Fibroblast of skin of right quadriceps (primary cell): ENCODE data around the gene ANKFN1.
A peak's percentile ranks its signal among the peaks of the same experiment; 100 is the strongest.

Experiments
- DNase-seq: peaks from one replicate; pipeline ENCODE4 v3.0.0-alpha.2; 2013

The ANKFN1 gene

DNA sequence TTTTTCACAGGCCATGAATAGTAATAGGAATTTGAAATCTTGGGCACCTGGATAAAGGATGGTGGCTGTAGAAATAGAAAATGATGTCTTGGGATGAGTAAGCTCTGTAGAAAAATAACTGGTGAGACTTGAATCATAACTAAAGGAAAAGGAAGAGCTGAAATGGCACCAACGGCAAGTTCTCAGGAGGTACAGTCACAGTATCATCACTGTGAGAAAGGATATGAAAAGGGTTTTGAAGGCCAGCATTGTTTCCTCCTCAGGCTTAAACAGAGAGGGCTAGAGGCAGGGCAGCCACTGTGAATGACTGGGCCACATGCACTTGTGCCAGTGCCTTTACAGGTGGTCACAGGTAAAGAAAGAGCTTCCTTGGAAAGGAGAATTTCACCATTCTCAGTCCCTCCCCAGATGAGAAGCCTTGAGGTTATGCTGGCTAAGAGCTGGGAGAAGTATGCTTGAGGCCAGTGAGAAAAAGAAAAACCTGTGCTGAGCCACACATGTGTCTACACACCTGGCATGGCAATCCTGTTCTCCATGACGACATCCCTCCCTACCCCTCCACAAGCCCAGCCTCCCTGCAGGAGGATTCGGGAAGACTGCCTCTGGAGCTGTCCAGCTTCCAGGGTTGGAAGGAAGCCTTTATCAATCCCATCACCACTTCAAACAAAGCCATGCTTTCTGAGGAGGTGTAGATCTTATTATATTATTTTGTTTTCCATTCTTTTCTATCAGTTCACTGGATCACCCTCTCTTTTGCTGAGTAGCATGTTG is 3.8 kb upstream of the ANKFN1 start:
- no peak for DNase-seq

DNA sequence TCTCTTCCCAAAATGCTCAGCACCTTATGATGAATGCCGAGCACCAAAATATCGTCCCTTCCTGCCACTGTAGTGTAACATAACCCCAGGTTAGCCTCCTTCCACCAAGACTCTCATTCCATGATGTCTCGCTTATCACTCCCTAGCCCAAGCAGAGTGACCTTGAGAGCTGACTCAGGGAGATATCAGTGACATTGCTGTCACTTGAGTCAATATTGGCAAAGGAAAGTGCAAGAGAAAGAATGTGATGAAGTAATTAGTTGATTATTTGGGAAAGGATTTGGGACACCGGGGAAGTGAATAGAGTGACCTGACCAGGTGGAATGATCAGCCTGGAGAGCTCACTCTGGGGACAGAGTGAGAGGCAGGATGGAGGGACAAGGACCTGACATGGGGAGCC is 2.6 kb upstream of the ANKFN1 start:
- no peak for DNase-seq

- no peak for DNase-seq
These were observed 4.6 kb downstream of the ANKFN1 start for GRCh38 chr17:56157845-56158244.

DNA sequence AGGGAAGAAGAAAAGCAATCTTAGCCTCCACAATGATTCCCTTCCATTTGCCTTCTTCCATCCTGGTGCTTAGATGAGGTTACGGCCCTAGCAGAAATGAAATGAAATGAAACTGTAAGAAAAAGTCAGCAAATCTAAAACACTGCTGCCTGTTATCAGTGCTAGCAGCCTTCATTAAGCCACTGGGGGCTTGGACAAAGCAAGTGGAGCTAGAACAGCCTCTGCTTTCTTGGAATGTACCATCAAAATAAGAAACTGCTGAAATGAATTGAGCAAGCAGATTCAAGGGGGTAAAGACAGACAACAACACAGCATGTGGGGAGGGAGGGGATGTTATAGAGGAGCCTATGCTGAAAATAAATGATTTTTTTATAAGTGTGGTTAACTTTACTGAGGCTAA is 5.1 kb downstream of the ANKFN1 start:
- DNase-seq = no peak

GRCh38 chr17:56158915-56159825 is 5.9 kb downstream of the ANKFN1 start:
- no peak for DNase-seq

DNA sequence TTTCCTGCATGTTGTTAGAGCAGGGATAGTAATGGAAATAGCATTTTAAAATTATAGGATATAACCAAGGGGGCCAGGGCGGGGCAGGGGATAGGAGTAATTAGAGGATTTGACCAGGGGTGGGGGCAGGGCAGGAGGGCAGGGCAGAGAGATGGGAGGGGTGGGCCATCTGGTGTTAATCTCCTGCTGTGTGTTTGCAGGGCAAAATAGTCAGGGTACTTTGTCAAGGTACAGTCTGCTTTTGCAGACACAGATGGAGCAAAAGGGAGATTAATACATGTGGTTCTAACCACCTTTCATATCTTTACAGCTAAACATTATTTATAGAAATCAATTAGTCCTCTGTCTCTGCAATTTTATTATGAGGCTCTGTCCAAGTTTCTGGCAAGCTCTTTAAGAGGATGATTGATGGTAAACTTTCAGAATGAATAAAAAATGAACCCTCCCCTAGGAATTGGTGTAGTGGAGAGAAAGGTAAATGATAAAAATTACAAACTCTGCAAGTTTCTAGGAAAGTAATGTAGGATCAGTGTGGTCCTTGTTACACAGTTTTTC is 6.6 kb downstream of the ANKFN1 start:
- peak; percentile 25 for DNase-seq

DNA sequence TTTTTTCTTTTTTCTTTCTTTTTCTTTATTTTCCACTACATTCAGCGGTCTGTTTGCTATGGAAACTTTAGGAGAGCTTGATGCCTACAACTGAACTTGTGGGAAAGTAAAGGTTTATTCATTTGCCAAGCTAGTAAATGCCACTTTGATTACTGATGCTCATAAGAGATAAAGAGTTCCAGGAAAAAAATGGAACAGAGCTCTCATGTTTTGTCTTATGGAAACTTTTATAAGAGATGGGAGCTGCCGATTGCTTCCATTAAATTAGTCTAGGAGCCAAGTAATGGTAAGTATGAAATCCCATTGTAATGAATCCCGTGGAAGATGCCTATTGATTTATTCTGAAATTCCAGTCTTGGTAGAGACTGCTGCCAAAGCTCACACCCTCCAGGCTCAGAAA is 7.1 kb downstream of the ANKFN1 start:
- no peak for DNase-seq

DNA sequence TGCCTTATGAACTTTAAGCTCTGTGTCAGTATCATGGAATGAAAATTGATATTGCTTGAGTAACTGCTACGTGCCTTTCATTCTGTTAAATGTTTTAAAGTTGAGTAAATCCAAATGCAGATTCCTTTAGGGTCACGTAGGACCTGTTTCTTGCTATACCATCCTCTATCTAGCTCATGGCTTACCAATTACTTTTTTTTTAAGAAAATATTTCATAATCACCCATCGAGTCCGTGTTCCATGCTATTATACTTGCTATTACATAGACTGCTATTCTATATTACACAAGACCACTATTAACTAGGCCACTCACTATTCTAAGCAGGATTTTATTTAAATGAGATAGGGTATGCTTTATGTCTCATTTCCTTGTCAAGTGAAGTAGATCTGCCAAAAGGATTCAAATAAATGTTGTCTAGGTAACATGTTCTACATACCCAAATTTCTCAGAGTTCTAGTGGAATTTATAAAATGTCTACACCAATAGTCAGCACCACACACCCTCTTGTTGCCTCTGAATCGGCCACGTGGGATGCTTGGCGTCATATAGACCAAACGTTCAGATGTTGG is 11.9 kb downstream of the ANKFN1 start:
- peak; percentile 62 for DNase-seq

- no peak for DNase-seq
These were observed 14.2 kb downstream of the ANKFN1 start for GRCh38 chr17:56167491-56167890.

DNA sequence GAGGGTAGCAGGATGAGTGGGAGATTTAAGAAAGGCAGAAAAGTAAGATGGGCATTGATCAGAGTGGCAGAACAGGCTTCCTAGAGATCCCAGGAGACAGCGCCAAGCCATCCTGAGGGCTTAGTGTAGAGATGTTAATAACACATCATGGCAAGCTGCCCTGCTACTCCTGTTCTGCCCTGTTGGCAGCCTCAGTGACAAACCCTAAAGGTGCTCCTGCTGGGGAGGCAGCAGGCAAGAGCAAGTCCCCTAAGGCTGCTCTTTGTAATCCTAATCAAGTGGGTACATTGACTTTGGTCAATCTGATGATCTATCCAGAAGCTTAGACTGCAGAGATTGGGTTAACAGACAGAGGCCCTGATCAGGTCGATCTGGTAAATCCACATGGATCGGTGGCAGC is 16.3 kb downstream of the ANKFN1 start:
- DNase-seq = no peak

- DNase-seq = no peak
These were observed 18.1 kb downstream of the ANKFN1 start for GRCh38 chr17:56171186-56171959.

DNA sequence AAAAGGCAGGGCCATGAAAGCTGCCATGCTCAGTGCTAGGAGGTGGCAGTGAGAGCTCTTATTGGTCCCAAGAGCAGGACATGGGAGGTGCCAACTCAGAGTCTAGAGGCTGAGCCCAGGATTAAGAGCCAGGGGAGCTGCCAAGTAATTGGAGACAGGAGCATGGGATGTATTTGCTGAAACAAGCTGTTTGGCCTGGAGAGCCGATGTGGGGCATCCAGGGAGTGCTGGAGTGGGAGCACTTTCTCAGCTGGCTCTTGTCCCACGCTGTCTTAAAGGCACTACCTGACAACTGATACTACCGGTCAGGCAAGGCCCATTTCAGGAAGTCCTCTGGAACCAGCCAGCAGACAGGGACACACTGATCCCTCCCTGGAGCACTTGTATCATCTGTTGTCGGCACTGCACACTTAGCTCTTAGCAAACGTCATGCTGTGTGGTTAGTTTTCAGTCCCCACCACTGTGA is 19.3 kb downstream of the ANKFN1 start:
- no peak for DNase-seq

DNA sequence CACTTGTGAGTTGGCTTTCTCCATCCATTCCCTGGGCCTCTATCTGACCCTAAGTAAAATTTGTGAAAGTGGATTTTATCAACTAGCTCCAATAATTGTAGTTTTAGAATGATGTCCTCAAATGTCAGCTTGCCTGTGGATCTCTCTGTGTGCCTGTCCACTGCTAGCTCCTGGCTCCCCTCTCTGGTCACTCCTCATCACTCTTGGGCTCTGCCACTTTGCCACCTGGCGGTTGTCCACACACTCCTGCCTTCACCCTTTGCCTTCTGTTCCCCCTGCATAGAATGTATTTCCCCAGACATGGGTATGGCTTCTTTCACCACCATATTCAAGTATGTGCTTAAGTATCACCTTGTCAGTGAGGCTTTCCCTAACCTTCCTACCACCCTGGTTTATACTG is 19.8 kb downstream of the ANKFN1 start:
- DNase-seq = no peak

DNA sequence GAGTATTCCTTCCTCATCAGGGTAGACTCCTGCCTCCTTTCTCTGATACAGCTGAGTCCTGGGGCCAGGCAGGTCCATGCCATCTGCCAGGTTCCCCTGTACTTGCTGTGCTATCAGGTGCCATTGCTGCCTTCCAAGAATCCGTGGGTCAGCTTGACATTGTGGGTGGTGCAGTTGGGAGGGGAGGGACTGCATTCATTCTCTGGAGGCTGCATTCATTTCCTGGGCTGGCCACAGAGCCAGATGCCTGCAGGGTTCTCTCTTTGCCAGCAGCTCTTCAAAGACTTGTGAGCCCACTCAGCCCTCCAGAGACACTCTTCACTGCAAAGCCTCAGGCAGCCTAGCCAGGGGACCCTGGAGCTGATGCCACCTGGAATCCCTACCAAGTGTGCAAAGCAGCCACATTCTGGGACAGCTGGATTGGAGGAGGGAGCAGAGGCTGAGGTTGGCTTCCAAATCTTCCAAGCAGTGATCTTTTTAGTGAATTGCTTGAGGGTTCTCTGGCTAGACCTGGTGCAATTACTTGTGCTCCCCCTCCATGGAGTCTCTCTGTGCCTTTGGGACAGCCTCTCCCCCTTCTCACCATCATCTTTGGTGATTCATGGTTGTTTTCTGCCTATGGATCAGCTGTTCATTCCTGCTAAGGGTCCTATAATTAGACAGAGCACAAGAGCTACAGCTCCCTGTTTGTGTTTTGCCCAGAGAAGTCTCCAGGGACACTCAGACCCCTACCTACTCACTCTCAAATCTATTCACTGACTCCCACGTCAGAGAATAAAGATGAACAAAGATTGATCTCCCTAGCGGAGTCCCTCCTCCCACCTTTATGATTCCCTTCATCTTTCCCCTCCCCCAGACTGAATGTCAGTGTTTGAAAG is 20.9 kb downstream of the ANKFN1 start:
- peak; percentile 46 for DNase-seq

DNA sequence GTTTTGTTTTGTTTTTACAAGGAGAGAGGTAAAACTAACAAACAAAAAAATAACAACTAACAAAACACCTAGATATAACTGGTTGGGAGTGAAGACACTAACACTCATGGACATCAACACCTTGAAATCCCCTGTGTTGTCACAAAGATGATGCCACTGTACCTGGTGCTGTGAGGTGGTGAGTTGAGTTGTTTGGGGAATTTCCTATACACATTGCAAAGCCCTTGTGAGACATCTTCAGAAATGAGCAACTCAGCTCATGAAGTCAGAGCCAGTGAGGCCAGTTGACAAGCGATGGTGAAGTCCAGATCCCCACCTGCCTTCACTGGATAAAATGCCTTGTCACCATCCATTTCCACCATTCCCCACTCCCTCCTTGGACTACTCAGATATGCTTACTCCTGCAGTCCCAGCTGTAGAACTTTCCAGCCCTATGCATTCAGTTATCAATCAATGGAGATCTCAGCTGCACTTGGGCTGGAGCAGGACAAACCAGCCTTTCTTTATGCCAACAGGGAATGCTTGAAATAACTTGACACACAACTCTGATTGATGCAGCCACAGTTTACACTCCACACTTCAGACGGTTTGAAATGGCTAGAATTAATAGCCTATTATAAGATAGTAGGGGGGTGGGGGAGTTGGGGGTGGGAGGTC is 22.2 kb downstream of the ANKFN1 start:
- peak; percentile 14 for DNase-seq

- DNase-seq = peak; percentile 78
These were observed 22.8 kb downstream of the ANKFN1 start for GRCh38 chr17:56176091-56176490.

DNA sequence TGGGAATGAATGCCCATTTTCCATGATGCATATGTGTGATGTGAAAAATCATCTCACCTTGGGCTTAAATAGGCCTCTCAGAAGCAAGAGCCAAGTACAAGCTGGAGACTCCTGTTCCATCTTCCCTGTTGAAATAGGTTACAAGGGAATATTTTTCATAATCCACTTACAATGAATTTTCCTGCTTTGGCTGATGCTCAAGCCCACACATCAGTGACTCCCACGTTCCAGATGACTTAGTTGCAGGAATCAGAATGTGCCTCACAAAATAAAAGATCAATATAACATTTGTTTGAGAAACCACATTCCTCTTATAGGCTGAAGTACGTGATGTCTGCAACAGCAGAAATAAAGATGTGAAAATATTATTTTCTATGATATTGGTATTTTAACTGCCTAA is 24.1 kb downstream of the ANKFN1 start:
- DNase-seq = no peak

DNA sequence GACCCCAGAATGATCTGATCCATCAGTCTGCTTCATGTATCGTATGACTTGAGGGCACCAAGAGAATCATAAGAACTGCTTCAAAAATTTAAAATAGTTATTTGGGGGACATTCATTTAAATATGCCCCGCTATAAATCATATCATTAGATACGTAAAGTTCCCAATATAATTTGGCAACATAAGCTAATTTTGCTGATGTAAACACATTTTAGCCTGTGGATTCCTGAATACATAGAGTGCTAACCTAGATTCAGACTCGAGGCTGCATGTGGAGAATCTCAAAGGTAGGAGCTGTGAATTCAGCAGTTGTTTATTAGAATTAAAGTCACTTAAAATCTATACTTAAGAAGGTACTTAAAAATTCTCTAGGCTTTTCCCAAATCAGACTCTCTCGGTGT is 24.9 kb downstream of the ANKFN1 start:
- no peak for DNase-seq

DNA sequence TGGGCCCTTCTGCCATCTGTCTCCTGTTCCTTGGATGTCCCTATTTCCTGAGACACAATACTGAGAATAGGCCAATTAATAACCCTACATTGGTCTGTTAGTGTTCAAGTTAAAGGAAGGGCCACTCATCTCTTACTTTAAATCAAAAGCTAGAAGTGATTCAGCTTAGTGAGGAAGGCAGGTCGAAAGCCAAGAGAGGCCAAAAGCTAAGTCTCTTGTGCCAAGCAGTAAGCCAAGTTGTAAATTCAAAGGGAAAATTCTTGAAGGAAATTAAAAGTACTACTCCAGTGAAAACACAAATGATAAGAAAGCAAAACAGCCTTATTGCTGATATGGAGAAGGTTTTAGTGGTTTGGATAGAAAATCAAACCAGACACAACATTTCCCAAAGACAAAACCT is 28.8 kb downstream of the ANKFN1 start:
- DNase-seq = no peak

DNA sequence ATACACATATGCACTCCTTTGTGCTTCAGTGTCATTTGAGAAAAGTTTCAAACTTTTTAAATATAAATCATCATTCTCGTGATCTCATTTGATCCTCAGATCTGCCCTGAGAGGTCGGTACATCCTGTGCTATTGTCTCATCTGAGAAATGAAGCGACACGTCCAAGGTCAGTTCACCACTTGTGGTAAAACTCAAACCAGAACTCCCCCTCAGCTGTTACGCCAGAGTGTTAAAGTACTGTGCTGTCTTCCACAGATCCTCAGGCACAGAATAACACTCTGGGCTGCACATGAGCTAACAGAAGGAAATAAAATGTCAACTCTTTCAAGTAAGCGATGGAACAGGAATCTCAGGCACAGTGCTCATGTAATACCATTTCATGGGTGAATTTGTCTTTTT is 31.4 kb downstream of the ANKFN1 start:
- DNase-seq = no peak
